ENCODE results near the gene CDH18. TPM values are rescaled to one million over a fixed set of nuclear protein-coding genes. Genes with fewer than 3 reads are reported as not detected.

CDH18 gene
- total RNA-seq, 1 experiment from 2014 or later, result not detected

DNA sequence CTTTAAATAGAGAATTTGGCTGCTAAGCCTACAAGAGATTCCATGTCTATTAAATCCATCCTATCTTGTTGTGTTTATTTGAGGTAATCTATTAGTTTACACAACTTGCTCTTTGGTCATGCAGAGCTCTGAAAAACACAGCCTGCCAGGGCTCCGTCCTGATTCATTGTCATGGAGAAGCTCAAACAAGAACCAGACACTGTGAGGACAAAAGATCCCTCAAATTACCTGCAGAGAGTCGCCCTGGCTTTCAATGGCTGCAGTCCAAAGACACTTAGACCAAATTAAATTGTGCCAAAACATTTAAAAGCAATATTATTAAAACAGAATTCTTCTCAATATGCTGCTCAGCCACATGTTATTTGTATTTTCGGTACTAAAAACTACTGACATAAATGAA, 60.1 kb downstream of the CDH18 start:
- ChIA-PET RAD21 (ENCODE audit: low non-redundant PET in 1 of 2, low total read pairs in 2 of 2, uncharacterized antibody in 2 of 2, unreplicated experiment in 2 of 2) (no interaction called here), POLR2A (no interaction called here), CTCF (no interaction called here)
- H3K4me1 ChIP-seq (ENCODE audit: control insufficient read depth in 1 of 2, insufficient read depth in 2 of 2, low read length in 2 of 2), result no peaks in the 10 kb centered on the region
- no TSS peak for BruUV-seq (replicated peaks)
- no peak overlapping the region for H2AFZ ChIP-seq (ENCODE audit: low read depth, low read length, poor library complexity, severe bottlenecking)
- intact Hi-C loops (cut with micrococcal nuclease), result no loop called here
- H3K4me2 ChIP-seq (ENCODE audit: low read length), result no peak overlapping the region
- H3K27ac ChIP-seq (ENCODE audit: low read depth, low read length), result no peak overlapping the region
- H3K27me3 ChIP-seq (ENCODE audit: insufficient read depth, low read length), result no peaks in the 10 kb centered on the region
- H3K4me3 ChIP-seq (replicated peaks in 1 of 2; ENCODE audit: low read depth in 1 of 2, low read length in 2 of 2), result no peak overlapping the region
- ATAC-seq, result no peak
- H3K9ac ChIP-seq (ENCODE audit: low read length), result no peak overlapping the region
- no peak for DNase-seq (ENCODE audit: low read depth, low spot score)
- no peak for TF ChIP-seq SIN3A (IDR thresholded peaks at IDR 0.05; ENCODE audit: low read depth)
- TF ChIP-seq EZH2phosphoT487 (IDR thresholded peaks at IDR 0.05; ENCODE audit: borderline replicate concordance), result no peak
- TF ChIP-seq, protein P1, sequence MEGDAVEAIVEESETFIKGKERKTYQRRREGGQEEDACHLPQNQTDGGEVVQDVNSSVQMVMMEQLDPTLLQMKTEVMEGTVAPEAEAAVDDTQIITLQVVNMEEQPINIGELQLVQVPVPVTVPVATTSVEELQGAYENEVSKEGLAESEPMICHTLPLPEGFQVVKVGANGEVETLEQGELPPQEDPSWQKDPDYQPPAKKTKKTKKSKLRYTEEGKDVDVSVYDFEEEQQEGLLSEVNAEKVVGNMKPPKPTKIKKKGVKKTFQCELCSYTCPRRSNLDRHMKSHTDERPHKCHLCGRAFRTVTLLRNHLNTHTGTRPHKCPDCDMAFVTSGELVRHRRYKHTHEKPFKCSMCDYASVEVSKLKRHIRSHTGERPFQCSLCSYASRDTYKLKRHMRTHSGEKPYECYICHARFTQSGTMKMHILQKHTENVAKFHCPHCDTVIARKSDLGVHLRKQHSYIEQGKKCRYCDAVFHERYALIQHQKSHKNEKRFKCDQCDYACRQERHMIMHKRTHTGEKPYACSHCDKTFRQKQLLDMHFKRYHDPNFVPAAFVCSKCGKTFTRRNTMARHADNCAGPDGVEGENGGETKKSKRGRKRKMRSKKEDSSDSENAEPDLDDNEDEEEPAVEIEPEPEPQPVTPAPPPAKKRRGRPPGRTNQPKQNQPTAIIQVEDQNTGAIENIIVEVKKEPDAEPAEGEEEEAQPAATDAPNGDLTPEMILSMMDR (IDR thresholded peaks at IDR 0.05 in 2 of 3, conservative IDR thresholded peaks at IDR 0.05 in 1 of 3; ENCODE audit: borderline replicate concordance in 1 of 3, insufficient read depth in 1 of 3, low read depth in 2 of 3, low read length in 2 of 3), result no peak
- no peak for TF ChIP-seq SP1 (IDR thresholded peaks at IDR 0.05; ENCODE audit: low read depth)
- TF ChIP-seq, protein P2, sequence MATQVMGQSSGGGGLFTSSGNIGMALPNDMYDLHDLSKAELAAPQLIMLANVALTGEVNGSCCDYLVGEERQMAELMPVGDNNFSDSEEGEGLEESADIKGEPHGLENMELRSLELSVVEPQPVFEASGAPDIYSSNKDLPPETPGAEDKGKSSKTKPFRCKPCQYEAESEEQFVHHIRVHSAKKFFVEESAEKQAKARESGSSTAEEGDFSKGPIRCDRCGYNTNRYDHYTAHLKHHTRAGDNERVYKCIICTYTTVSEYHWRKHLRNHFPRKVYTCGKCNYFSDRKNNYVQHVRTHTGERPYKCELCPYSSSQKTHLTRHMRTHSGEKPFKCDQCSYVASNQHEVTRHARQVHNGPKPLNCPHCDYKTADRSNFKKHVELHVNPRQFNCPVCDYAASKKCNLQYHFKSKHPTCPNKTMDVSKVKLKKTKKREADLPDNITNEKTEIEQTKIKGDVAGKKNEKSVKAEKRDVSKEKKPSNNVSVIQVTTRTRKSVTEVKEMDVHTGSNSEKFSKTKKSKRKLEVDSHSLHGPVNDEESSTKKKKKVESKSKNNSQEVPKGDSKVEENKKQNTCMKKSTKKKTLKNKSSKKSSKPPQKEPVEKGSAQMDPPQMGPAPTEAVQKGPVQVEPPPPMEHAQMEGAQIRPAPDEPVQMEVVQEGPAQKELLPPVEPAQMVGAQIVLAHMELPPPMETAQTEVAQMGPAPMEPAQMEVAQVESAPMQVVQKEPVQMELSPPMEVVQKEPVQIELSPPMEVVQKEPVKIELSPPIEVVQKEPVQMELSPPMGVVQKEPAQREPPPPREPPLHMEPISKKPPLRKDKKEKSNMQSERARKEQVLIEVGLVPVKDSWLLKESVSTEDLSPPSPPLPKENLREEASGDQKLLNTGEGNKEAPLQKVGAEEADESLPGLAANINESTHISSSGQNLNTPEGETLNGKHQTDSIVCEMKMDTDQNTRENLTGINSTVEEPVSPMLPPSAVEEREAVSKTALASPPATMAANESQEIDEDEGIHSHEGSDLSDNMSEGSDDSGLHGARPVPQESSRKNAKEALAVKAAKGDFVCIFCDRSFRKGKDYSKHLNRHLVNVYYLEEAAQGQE (IDR thresholded peaks at IDR 0.05; ENCODE audit: low read depth), result no peak
- TF ChIP-seq JUND (IDR thresholded peaks at IDR 0.05), result no peak
- TF ChIP-seq ELF1 (IDR thresholded peaks at IDR 0.05; ENCODE audit: borderline replicate concordance, low read depth), result no peak
- TF ChIP-seq FOSL1 (IDR thresholded peaks at IDR 0.05; ENCODE audit: low read depth), result no peak
- no peak for TF ChIP-seq TCF7L2 (IDR thresholded peaks at IDR 0.05; ENCODE audit: borderline replicate concordance, extremely low read depth, insufficient read depth, insufficient read length)
- TF ChIP-seq ZNF274 (IDR thresholded peaks at IDR 0.05; ENCODE audit: low read depth, low read length), result no peak
- no peak for TF ChIP-seq POLR2AphosphoS5 (IDR thresholded peaks at IDR 0.05; ENCODE audit: low read depth, low read length)
- no peaks in the 10 kb centered on the region for H3K79me2 ChIP-seq (ENCODE audit: insufficient read depth, low read length)
- no peaks in the 10 kb centered on the region for H3K36me3 ChIP-seq (ENCODE audit: control insufficient read depth in 1 of 2, insufficient read depth in 2 of 2, low read length in 2 of 2)
- H3K9me2 ChIP-seq (ENCODE audit: insufficient read depth), result no peaks in the 10 kb centered on the region
- H3K9me3 ChIP-seq (ENCODE audit: control insufficient read depth in 1 of 2, insufficient read depth in 1 of 2, low read depth in 1 of 2, low read length in 2 of 2), result peaks cover 2 to 9% of the 10 kb centered on the region in 2 experiments; a peak in 2 of 4 replicates
- no peaks in the 10 kb centered on the region for H4K20me1 ChIP-seq (ENCODE audit: insufficient read depth)
